LNCAP (cell line): ENCODE measurements around the gene ZNF536.

Source experiments
- TF ChIP-seq, protein P1 (sequence below): fragments of 450-650 bp; IDR thresholded peaks from 2 replicates; pipeline ENCODE4 v1.5.1; 2017; ENCODE audit warnings: mild to moderate bottlenecking

ZNF536 gene

DNA sequence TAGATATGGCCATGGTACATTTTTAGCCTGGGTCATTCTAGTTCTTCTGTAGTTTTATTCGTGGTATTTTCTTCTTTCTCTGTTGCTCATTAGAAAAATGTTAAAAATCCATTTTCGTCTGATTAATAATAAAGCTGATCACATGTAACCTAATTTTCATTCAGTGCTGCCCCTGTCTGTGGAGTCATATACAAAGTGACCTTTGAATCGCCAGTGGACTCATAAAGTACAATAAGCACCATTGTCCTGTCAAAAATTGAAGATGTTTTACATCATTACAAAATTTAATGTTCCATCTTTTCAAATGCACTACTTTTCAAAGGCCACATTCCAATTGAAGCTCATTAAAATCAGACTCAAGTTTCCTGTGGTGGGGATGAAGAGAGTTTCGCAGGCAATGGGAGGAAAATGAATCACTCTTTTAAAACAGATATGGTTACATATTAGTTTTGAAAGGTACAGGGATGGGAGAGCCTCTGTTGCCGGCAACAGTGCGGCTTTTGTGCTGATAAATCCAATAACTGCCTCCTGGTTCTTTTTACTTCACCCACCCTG is 205.4 kb downstream of the ZNF536 start:
- TF ChIP-seq, protein P1, sequence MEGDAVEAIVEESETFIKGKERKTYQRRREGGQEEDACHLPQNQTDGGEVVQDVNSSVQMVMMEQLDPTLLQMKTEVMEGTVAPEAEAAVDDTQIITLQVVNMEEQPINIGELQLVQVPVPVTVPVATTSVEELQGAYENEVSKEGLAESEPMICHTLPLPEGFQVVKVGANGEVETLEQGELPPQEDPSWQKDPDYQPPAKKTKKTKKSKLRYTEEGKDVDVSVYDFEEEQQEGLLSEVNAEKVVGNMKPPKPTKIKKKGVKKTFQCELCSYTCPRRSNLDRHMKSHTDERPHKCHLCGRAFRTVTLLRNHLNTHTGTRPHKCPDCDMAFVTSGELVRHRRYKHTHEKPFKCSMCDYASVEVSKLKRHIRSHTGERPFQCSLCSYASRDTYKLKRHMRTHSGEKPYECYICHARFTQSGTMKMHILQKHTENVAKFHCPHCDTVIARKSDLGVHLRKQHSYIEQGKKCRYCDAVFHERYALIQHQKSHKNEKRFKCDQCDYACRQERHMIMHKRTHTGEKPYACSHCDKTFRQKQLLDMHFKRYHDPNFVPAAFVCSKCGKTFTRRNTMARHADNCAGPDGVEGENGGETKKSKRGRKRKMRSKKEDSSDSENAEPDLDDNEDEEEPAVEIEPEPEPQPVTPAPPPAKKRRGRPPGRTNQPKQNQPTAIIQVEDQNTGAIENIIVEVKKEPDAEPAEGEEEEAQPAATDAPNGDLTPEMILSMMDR = no peak

DNA sequence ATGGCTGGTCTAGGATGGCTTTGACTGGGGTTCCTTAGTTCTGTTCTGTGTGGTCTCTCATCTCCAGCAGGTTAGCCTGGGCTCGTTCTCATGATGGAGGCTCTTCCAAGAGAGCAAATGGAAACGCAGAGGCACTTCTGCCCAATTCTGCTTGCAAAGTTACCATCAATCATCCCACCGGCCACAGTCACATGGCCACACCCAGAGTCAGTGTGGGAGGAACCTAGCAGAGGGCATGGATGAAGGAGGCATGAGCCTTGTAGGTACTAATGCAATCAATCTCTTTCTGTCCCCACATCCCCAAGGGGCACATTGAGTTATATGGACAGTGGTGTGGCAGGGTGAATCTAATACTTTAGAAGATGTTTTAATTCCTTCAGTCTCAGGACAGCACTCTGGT is 207.2 kb downstream of the ZNF536 start:
- TF ChIP-seq, protein P1 = no peak

DNA sequence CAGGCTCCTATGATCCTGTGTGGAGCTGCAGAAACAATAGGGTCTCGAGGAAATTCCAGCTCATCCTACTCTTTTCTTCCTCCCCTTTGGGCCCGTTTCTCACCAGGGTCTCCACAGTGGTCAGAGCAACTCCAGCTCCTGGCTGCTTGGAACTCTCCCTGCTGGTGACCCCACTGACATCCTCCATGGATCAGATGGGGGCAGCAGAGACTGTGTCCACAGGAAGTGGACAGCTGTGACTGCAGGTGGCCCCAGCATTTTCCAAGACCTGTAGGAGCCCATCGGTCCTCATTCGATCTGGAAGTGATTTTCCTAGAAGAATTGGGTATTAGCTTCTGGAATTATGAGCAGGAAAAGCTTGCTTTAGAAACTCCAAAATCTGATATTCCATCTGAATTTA is 208.5 kb downstream of the ZNF536 start:
- TF ChIP-seq, protein P1 = no peak

DNA sequence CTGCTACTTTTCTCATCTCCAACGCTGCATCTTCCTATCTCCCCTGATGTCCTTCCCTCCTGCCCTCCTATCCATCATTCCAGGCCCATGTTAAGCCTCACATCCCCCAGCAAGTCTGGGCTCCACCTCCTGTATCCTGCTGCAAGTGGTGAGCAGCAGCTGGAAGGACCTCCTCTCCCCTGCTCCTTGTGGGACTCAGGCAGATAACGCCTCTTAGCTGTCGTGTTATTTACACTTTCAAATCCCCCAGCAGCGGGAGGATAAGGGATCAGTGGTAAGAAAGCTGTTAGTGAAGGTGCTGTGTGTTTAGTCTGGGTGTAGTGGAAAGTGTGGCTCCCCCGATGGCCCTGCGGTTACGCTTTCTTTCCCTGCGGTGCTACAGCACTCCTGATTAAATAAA is 211.9 kb downstream of the ZNF536 start:
- TF ChIP-seq, protein P1 = no peak

DNA sequence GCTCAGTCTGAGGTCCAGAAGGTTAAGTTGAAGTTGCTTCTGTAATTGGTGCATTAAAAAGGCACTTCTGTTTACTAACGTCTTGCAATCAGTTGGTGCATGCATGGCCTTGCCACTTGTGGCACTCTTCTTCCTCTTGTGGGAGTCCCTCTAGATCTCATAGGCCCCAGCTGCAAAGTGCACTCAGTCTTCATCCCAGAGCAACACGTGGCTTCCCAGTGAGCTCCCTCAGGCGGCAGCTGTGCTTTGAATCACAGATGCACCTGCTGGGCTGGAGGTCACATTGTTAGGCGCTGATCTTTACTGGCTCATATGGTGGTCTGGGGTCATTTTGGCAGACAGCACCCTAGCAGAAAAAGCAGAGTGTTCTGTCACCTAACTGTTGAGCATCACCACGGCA is 215.7 kb downstream of the ZNF536 start:
- TF ChIP-seq, protein P1 = no peak

DNA sequence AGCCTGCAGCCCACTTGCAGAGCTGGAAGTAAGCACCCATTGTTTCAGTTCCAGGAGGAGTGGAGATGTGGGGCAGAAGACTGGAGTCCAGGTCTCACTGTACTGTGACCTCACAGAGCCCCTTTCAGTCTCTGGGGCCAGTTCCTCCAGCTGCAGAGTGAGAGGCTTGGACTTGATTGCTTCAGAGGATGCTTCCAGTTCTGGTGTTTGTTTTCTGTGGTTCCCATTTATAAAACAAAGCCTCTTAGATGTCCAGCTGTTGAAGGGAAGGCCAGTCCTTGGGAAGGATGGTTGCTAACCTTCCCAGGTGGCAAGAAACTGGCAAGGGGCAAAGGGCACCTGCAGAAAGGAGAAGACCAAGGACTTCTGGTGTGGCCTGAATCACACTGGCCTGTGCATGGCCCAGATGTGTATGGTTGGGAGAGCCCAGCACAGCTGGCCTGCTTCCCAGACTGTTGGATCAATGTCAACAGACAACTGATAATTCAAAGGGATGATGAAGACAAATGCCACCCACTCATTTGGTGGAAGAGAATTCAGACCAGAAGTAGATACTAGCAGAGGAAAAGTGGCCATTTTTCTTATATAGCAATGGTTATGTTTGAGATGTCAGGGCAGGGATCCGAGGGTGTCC is 218.5 kb downstream of the ZNF536 start:
- TF ChIP-seq, protein P1 = no peak

DNA sequence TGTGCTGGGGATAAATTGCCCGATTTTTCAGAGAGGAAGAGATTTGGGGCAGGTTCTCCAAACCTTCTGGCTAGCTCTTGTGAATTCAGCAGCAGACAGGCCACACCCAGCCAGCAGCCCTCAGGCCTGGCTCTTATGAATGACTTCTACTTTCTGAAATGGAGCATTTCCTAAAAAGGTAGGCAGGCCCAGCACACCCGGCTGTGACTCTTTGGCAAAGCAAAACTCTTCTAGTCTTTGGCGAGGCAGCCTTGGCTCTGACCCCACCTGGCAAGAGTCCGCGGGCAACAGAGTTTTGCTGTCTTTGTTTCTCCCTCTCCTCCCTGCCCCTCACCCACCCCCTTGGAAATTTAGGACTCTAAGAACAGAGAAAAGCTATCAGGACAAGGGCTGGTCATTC is 221.2 kb downstream of the ZNF536 start:
- TF ChIP-seq, protein P1 = no peak
